ENCODE measurements around the gene EIF2B4. TPM values are rescaled to one million over a fixed set of nuclear protein-coding genes. Genes with fewer than 3 reads are reported as not detected.
A peak's percentile ranks its signal among the peaks of the same experiment; 100 is the strongest.

The EIF2B4 gene
- total and polyA plus RNA-seq, 9 of the 15 experiments (the other 6 are each of a cell fraction or from before 2014, with no cell fraction given): 29.7 to 80.3 (median 58.9) TPM

- TF ChIP-seq PREB (CRISPR knock-in tag; IDR thresholded peaks at IDR 0.05) (0 out of 2 replicates have a peak, but pooled peaks have one; percentile 29), TBL1XR1 (IDR thresholded peaks at IDR 0.05; ENCODE audit: low read length in 2 of 2) (peak; percentile 73 to 74; a peak in 3 of 4 replicates), KDM4B (IDR thresholded peaks at IDR 0.05; ENCODE audit: borderline replicate concordance in 2 of 2, low read depth in 1 of 2) (peak in 1 of 2 experiments; percentile 91; a peak in 1 of 4 replicates), KAT7 (CRISPR knock-in tag; IDR thresholded peaks at IDR 0.05; ENCODE audit: borderline replicate concordance) (no peak; the same call in none of the 2 replicates), ZNF143 (CRISPR knock-in tag; IDR thresholded peaks at IDR 0.05) (peak; percentile 98), CBX1 (IDR thresholded peaks at IDR 0.05; ENCODE audit: low read depth) (no peak), ZNF175 (CRISPR knock-in tag; IDR thresholded peaks at IDR 0.05; ENCODE audit: low read depth) (peak; percentile 33; the same call in 1 of the 2 replicates), RBM17 (IDR thresholded peaks at IDR 0.05; ENCODE audit: borderline replicate concordance, low read depth, low read length) (no peak), SREBF2 (CRISPR knock-in tag; IDR thresholded peaks at IDR 0.05) (no peak), HDAC3 (IDR thresholded peaks at IDR 0.05; ENCODE audit: borderline replicate concordance, partially characterized antibody) (no peak), ELF1 (tag; IDR thresholded peaks at IDR 0.05) (peak; percentile 76; the same call in 1 of the 2 replicates), EGR1 (conservative IDR thresholded peaks at IDR 0.05) (peak; percentile 60), DPF2 (IDR thresholded peaks at IDR 0.05) (no peak; the same call in 1 of the 2 replicates), SIX5 (IDR thresholded peaks at IDR 0.05; ENCODE audit: borderline replicate concordance in 1 of 2, insufficient read depth in 1 of 2, low read depth in 1 of 2, low read length in 2 of 2) (peak; percentile 97 to 98), RFX1 (IDR thresholded peaks at IDR 0.05) (no peak), CBFA2T3 (IDR thresholded peaks at IDR 0.05) (no peak), ARID1B (IDR thresholded peaks at IDR 0.05) (peak; percentile 19; the same call in 1 of the 2 replicates), WHSC1 (IDR thresholded peaks at IDR 0.05; ENCODE audit: low read length) (no peak), ZFP1 (CRISPR knock-in tag; IDR thresholded peaks at IDR 0.05) (no peak), ZNF212 (CRISPR knock-in tag; IDR thresholded peaks at IDR 0.05) (no peak), ZNF707 (CRISPR knock-in tag; conservative IDR thresholded peaks at IDR 0.05) (no peak), EP400 (IDR thresholded peaks at IDR 0.05) (peak; percentile 89), ZNF12 (CRISPR knock-in tag; IDR thresholded peaks at IDR 0.05) (peak; percentile 42; the same call in 1 of the 2 replicates)
- TF ChIP-seq, protein P1, sequence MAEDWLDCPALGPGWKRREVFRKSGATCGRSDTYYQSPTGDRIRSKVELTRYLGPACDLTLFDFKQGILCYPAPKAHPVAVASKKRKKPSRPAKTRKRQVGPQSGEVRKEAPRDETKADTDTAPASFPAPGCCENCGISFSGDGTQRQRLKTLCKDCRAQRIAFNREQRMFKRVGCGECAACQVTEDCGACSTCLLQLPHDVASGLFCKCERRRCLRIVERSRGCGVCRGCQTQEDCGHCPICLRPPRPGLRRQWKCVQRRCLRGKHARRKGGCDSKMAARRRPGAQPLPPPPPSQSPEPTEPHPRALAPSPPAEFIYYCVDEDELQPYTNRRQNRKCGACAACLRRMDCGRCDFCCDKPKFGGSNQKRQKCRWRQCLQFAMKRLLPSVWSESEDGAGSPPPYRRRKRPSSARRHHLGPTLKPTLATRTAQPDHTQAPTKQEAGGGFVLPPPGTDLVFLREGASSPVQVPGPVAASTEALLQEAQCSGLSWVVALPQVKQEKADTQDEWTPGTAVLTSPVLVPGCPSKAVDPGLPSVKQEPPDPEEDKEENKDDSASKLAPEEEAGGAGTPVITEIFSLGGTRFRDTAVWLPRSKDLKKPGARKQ (CRISPR knock-in tag; IDR thresholded peaks at IDR 0.05): no peak
- TF ChIP-seq, protein P2, sequence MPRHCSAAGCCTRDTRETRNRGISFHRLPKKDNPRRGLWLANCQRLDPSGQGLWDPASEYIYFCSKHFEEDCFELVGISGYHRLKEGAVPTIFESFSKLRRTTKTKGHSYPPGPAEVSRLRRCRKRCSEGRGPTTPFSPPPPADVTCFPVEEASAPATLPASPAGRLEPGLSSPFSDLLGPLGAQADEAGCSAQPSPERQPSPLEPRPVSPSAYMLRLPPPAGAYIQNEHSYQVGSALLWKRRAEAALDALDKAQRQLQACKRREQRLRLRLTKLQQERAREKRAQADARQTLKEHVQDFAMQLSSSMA (CRISPR knock-in tag; IDR thresholded peaks at IDR 0.05): peak; percentile 86
These were observed at the start of gene EIF2B4, which contains the start of gene SNX17 (continued) for GRCh38 chr2:27370026-27370815.

Measured in K562 (cell line).